Measurements from ENCODE around the gene PCAT6. TPM values are rescaled to one million over a fixed set of nuclear protein-coding genes. Genes with fewer than 3 reads are reported as not detected.
"Not testable (repeated sequence)": the region's sequence is repeated elsewhere in the genome, so short reads cannot be mapped to it uniquely, and the experiment has no call there.

The PCAT6 gene
- total RNA-seq, 2 experiments from 2014 or later = 0.91 to 1.3 TPM

GRCh38 chr1:202788800-202789199, 22.0 kb upstream of the PCAT6 start:
- H3K27me3 Mint-ChIP-seq = no peaks in the 10 kb centered on the region
- CTCF ChIA-PET = no interaction called here
- no peak overlapping the region for H3K27ac Mint-ChIP-seq
- peaks cover 52% of the 10 kb centered on the region for H3K4me1 Mint-ChIP-seq (ENCODE audit: low read depth)
- H3K4me3 ChIP-seq (ENCODE audit: low read length) = no peak overlapping the region
- no peaks in the 10 kb centered on the region for H3K27me3 ChIP-seq (ENCODE audit: control insufficient read depth in 1 of 2, insufficient read depth in 2 of 2, low read length in 2 of 2)
- TF ChIP-seq CTCF (IDR thresholded peaks at IDR 0.05) = no peak
- no peaks in the 10 kb centered on the region for H3K9me3 ChIP-seq (ENCODE audit: control insufficient read depth in 1 of 2, insufficient read depth in 1 of 2, low read length in 2 of 2)
- DNase-seq (no peak), ATAC-seq (ENCODE audit: poor library complexity) (no peak)
- intact Hi-C loops (cut with DNase I, micrococcal nuclease) = loop anchor here in 1 of 2 experiments (10.0 kb wide), 1 partner anchor 324 kb away; no protein-coding TSS in a partner anchor
- no peak overlapping the region for H3K4me3 Mint-ChIP-seq
- H3K36me3 ChIP-seq (ENCODE audit: insufficient read depth, low read length) = no peaks in the 10 kb centered on the region
- POLR2A ChIA-PET = no interaction called here
- peaks cover 5% of the 10 kb centered on the region for H3K4me1 ChIP-seq (ENCODE audit: insufficient read depth, low read length)
- no peak overlapping the region for H3K27ac ChIP-seq (ENCODE audit: low read depth in 1 of 2, low read length in 2 of 2)
- H3K9me3 Mint-ChIP-seq = no peaks in the 10 kb centered on the region
- H3K36me3 Mint-ChIP-seq (ENCODE audit: low read depth) = no peaks in the 10 kb centered on the region

DNA sequence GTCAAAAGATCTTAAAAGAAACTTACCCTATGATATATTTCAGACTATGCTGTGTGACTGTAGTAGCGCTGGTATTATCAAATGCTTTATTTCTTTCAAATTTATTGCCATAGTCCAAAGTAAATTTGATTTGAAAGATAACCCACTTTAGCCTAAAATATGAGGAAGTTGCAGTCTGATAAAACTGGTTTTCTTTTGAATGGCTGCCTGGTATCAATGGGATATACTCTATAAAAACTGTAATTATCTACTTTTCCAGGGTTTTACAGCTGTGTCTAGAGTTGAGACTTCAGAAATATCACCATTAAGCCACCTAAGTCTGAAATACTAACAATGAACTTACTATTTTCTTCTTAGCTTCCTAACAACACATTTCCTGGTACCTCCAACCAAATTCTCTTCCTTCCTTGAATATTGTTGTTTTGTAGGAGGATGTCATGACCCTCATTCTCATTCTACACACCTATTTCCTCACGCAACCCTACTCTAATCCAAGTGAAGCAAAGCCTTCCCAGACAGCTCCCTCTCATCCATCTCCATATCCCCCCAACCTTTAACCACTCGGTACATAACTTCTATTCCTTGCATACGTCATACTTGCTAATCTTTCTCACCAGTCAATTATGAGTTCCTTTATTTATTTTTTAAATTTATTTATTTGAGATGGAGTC, 19.5 kb upstream of the PCAT6 start:
- Histone ChIP-seq H3K9me3 (ENCODE audit: control insufficient read depth in 1 of 2, insufficient read depth in 1 of 2, low read length in 2 of 2) (no peaks in the 10 kb centered on the region), H3K4me3 (ENCODE audit: low read length) (no peak overlapping the region), H3K4me1 (ENCODE audit: insufficient read depth, low read length) (peaks cover 3% of the 10 kb centered on the region), H3K27ac (ENCODE audit: low read depth in 1 of 2, low read length in 2 of 2) (no peak overlapping the region), H3K27me3 (ENCODE audit: control insufficient read depth in 1 of 2, insufficient read depth in 2 of 2, low read length in 2 of 2) (no peaks in the 10 kb centered on the region), H3K36me3 (ENCODE audit: insufficient read depth, low read length) (no peaks in the 10 kb centered on the region)
- Mint-ChIP-seq H3K4me1 (ENCODE audit: low read depth) (peaks cover 48% of the 10 kb centered on the region), H3K4me3 (no peak overlapping the region), H3K9me3 (no peaks in the 10 kb centered on the region), H3K27me3 (no peaks in the 10 kb centered on the region), H3K27ac (peak overlapping the region; percentile 13), H3K36me3 (ENCODE audit: low read depth) (no peaks in the 10 kb centered on the region)
- ATAC-seq (ENCODE audit: poor library complexity) (no peak), DNase-seq (no peak)
- CTCF ChIA-PET = interaction anchor here (1.4 kb wide), 1 partner anchor 10 kb away, joined by 5 read pairs; no protein-coding TSS in a partner anchor
- TF ChIP-seq CTCF (IDR thresholded peaks at IDR 0.05) = no peak
- intact Hi-C loops (cut with DNase I, micrococcal nuclease) = no loop called here
- POLR2A ChIA-PET = no interaction called here

DNA sequence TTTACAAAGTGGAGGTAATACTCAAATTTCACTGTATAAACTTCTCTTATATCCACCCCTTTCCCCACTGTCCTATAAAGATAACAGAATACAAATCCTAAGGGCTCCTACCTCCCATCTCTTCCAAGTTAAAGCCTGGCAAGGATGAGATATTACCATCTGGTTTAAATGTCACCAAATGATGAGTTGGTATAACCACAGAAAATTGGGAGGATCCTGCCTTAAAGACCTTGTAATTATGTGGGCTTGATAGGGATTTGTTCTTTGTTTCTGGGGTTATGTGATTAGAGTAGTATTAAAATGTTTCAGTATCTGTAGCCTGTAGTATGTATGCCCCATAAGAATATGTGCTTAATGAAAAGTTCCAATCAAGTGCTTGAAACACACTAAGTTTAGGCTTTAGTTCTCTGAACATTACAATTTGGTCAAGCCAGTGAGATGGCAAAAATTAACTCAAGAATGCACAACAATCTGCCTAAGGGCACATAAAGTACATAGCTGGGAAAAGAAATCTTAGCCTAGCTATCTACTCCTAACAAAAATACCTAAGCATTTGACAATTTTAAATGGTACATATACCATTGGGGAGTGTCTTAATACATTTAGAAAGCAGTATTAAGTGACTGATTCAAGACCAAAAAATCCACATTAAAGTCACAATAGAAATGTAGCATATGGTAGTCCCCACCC, 16.6 kb upstream of the PCAT6 start:
- Mint-ChIP-seq H3K4me3 (no peak overlapping the region), H3K27ac (no peak overlapping the region), H3K4me1 (ENCODE audit: low read depth) (peaks cover 48% of the 10 kb centered on the region), H3K27me3 (no peaks in the 10 kb centered on the region), H3K9me3 (no peaks in the 10 kb centered on the region), H3K36me3 (ENCODE audit: low read depth) (no peaks in the 10 kb centered on the region)
- intact Hi-C loops (cut with DNase I, micrococcal nuclease) = no loop called here
- no peaks in the 10 kb centered on the region for H3K36me3 ChIP-seq (ENCODE audit: insufficient read depth, low read length)
- DNase-seq (no peak), ATAC-seq (ENCODE audit: poor library complexity) (no peak)
- H3K27ac ChIP-seq (ENCODE audit: low read depth in 1 of 2, low read length in 2 of 2) = no peak overlapping the region
- peaks cover 18% of the 10 kb centered on the region for H3K4me1 ChIP-seq (ENCODE audit: insufficient read depth, low read length)
- POLR2A ChIA-PET = no interaction called here
- TF ChIP-seq CTCF (IDR thresholded peaks at IDR 0.05) = no peak
- CTCF ChIA-PET = no interaction called here
- H3K4me3 ChIP-seq (ENCODE audit: low read length) = no peak overlapping the region
- H3K27me3 ChIP-seq (ENCODE audit: control insufficient read depth in 1 of 2, insufficient read depth in 2 of 2, low read length in 2 of 2) = no peaks in the 10 kb centered on the region
- H3K9me3 ChIP-seq (ENCODE audit: control insufficient read depth in 1 of 2, insufficient read depth in 1 of 2, low read length in 2 of 2) = no peaks in the 10 kb centered on the region

GRCh38 chr1:202794931-202795330, 15.8 kb upstream of the PCAT6 start:
- H3K27me3 ChIP-seq (ENCODE audit: control insufficient read depth in 1 of 2, insufficient read depth in 2 of 2, low read length in 2 of 2); CTCF ChIA-PET; H3K36me3 Mint-ChIP-seq (ENCODE audit: low read depth): not testable (repeated sequence)

More at GRCh38 chr1:202794931-202795330, 15.8 kb upstream of the PCAT6 start:
- H3K4me3 Mint-ChIP-seq; intact Hi-C loops (cut with DNase I, micrococcal nuclease); H3K27me3 Mint-ChIP-seq; H3K9me3 Mint-ChIP-seq; H3K4me3 ChIP-seq (ENCODE audit: low read length); POLR2A ChIA-PET; H3K27ac Mint-ChIP-seq; DNase-seq; H3K27ac ChIP-seq (ENCODE audit: low read depth in 1 of 2, low read length in 2 of 2); H3K36me3 ChIP-seq (ENCODE audit: insufficient read depth, low read length); ATAC-seq (ENCODE audit: poor library complexity); H3K9me3 ChIP-seq (ENCODE audit: control insufficient read depth in 1 of 2, insufficient read depth in 1 of 2, low read length in 2 of 2): not testable (repeated sequence)
- peaks cover 18% of the 10 kb centered on the region for H3K4me1 ChIP-seq (ENCODE audit: insufficient read depth, low read length)
- H3K4me1 Mint-ChIP-seq (ENCODE audit: low read depth) = peaks cover 46% of the 10 kb centered on the region
